GM19455 (cell line): Measurements from ENCODE around the gene TOM1.
A peak's percentile ranks its signal among the peaks of the same experiment; 100 is the strongest.

Experiments
- ATAC-seq: cut with Tn5 transposase; IDR thresholded peaks from one replicate; pipeline ENCODE4 v1.9.1; 2021; ENCODE audit not compliant: unreplicated experiment

Gene TOM1

GRCh38 chr22:35367331-35367886 is 67.7 kb downstream of the TOM1 start:
- no peak for ATAC-seq

DNA sequence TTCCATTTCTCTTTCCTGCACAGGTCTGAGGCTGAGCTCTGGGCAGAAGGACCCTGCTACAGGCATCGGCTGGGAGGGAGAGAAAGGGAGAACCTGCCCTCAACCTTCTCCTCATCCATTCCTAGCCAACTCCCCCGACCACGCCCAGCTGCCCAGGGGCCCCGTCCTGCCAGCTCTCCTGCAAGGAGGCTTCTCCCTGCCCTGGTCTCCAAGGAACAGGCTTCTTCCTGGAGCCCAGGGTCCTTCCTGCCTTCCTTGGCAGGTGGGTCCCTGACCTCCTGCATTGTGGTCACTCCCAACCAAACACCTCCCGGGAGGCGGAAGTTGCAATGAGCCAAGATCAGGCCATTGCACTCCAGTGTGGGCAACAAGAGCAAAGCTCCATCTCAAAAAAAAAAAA is 68.7 kb downstream of the TOM1 start:
- ATAC-seq: no peak

- ATAC-seq: no peak
Measured at GRCh38 chr22:35369996-35370395, 70.3 kb downstream of the TOM1 start.

DNA sequence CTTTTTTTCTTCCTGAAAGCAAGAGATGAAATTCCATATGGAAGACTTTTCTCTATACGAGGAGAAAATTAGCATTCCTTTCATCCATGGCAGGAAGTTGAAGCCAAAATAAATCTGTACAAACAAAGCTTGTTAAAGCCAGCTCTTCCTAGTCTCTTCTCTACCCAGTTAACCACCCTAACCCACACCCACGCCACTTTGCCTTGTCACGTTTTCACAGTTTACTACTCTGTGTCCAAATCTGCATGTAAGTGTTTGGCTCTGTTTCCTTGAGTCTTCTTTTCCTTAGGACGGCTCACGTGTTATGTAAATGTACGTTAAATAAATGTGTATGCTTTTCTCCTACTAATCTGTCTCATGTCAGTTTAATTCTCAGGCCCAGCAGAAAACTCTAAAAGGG is 74.1 kb downstream of the TOM1 start:
- ATAC-seq: no peak

DNA sequence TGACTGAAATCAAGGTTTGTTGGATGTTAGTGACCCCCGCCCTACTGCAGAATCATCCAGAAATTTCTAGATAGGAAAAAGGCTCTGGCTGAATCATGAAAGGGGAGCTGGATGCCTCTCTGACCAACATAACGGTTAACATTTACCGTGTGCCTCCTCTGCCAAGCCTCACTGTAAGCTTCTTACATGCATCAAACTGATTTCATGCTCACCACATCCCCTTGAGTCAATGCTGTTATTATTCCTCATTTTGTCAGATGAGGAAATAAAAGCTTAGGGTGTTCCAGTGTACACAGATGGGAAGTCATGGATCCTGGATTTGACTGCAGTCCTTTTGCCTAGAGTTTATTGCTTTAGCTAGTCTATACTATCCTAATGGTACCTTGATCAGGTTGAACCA is 75.3 kb downstream of the TOM1 start:
- no peak for ATAC-seq

GRCh38 chr22:35375526-35375925 is 75.8 kb downstream of the TOM1 start:
- no peak for ATAC-seq

DNA sequence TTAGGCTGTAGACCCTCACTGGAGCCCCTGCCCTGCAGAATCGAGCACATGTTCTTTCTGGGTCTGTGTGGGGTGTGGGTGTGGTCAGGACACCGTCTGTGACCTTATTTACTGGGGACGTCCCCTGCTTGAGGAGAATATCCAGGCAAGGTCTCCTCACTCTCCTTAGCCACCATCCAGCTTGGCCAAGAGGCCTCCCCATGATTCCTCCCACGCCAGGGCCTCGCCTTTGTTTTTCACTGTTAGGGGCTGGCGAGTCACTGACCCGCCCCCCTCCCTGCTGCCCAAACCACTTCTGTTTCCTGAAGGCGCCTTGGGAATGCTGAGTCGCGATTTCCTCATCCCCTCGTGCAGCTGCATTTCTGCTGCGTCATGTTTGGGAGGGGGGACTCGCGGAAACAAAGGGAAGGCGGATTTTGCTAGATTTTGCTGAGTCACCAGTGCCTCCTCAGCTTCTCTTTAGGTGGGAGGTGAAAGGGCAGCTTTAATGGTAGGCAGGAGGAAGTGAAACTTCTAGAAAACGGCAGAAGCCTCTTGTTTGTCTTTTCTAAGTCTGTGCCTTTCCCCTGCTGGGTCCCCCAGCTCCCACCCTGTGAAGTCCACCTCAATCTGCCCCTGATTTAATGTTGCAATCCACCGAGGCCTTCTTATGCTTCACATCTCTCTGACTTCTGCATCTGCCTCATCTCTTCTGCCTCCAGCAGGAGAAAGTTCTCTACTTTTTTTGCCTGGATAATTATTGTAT is 77.2 kb downstream of the TOM1 start:
- no peak for ATAC-seq

GRCh38 chr22:35377735-35378134 is 78.0 kb downstream of the TOM1 start:
- ATAC-seq: no peak

- no peak for ATAC-seq
Measured at GRCh38 chr22:35378621-35379020, 78.9 kb downstream of the TOM1 start.

- no peak for ATAC-seq
Measured at GRCh38 chr22:35379146-35379993, 79.7 kb downstream of the TOM1 start.

DNA sequence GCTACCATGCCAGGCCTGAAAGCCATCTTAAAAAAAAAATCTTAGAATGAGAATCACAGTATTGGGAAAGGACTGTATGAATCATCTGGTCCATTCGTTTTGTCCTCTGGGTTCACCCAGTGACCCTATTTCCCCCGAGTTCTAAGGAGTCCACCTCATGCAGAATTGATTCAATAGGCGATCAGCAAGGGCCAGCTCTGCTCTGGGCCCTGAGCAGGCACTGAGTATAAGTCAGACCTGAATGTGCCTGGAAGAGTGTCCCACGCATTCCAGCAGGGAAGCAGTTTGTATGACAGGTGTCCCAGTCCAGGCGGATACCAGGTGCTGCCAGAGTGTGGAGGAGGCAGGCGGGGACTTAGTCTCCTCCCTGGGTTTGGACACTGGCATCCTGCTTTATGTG is 80.3 kb downstream of the TOM1 start:
- no peak for ATAC-seq

- peak; percentile 55 for ATAC-seq
Measured at GRCh38 chr22:35380537-35381423, 81.1 kb downstream of the TOM1 start, which contains the start of gene HMOX1. Gene HMOX1 (plus strand): TSS chr22:35381096. CDS start chr22:35381174, 78 bp downstream.

DNA sequence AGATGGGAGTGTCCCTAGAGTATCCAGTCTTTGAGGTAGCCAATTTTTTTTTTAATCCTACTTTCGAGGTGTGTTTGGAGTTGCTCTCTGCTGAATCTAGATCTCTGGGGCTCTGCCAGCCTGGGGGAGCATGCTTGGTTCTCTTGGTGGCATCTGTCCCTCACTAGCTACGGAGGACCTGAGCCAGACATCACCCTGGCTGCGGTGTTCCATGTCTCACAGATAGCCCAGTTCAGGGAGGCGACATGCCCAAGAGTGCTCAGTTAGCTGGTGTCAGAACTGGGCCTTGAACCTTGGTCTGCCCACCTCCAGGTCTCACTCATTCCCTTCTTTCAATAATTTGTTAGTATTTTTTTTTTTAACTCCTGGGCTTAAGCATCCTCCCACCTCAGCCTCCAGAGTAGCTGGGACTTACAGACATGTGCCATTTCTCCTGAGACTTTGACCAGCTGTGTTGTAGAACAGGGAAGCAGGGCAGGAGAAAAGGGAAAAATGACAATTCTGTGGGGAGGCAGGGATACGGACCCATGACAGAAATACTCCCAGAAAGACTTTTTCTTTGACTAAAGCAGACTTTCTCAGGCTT is 81.8 kb downstream of the TOM1 start:
- no peak for ATAC-seq

- no peak for ATAC-seq
Measured at GRCh38 chr22:35383679-35384071, 84.0 kb downstream of the TOM1 start.

DNA sequence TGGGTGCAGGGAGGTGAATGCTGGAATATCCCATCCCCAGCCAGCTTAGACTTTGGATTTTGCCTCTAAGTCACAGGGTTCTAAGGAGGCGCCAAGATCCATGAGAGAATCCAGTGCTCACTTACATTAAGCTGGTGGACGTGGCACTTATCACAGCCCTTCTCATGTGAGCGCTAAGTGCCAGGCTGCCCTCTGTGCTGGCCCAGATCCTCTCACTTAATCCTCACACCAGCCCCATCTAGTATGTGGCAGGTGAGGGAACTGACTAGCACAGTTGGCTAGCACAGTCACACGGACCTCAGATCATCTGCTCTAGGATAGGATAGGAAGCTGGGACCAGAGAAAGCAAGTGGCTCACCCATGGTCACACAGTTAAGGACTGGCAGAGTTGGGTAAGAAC is 84.8 kb downstream of the TOM1 start:
- ATAC-seq: no peak

GRCh38 chr22:35384975-35385588 is 85.4 kb downstream of the TOM1 start:
- no peak for ATAC-seq

- no peak for ATAC-seq
Measured at GRCh38 chr22:35386670-35387288, 87.1 kb downstream of the TOM1 start.

GRCh38 chr22:35390933-35391332 is 91.2 kb downstream of the TOM1 start:
- ATAC-seq: no peak

DNA sequence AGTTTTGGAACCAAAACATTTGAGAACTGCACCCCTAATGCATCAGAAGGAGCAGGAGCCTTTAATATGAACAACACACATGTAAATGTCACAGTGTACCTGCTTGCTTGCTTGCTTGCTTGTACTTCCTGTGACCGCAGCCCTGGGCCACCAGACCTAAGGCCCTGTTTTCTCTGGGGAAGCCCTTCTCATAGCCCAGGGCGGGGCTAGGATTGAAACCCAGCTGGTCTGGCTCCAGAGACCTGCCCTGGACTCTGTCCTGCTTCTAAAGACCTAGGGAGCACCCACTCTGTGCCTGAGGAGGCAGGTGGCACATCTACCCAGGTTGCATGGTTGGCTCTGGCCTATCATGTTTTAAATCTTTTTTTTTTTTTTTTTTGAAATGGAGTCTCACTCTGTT is 92.7 kb downstream of the TOM1 start:
- no peak for ATAC-seq
